NCI-H1930 (cell line): ENCODE data around the gene KIF1C.
"Not testable (repeated sequence)": the region's sequence is repeated elsewhere in the genome, so short reads cannot be mapped to it uniquely, and the experiment has no call there.

Source experiments
- DNase-seq, 2 experiments: peaks; one replicate each; lab custom pipeline; 2025; lab: John Stamatoyannopoulos, UW

The KIF1C gene

DNA sequence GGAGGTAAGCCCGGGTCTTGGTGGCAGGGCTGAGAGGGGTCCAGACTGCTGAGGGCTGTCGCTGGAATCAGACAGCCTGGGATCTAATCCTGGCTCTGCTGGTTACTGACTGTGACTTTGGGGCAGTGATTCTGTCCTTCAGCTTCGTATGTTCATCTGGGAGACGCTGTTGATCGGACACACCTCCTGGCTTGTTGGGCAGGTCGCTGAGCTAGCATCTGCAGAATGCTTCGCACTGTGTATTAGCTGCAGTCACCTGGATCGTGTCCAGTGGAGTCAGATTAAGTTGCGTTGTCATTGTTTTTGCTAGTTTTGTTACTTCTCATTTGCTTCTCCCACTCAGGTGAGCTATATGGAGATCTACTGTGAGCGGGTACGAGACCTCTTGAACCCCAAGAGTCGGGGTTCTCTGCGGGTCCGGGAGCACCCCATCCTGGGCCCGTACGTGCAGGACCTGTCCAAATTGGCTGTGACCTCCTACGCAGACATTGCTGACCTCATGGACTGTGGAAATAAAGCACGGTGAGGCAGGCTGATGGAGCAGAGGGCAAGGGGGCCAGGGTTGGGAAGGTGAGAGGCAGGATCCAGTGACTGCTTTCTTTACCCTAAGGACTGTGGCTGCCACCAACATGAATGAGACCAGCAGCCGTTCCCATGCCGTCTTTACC is 4.5 kb downstream of the KIF1C start:
- no peak for DNase-seq

DNA sequence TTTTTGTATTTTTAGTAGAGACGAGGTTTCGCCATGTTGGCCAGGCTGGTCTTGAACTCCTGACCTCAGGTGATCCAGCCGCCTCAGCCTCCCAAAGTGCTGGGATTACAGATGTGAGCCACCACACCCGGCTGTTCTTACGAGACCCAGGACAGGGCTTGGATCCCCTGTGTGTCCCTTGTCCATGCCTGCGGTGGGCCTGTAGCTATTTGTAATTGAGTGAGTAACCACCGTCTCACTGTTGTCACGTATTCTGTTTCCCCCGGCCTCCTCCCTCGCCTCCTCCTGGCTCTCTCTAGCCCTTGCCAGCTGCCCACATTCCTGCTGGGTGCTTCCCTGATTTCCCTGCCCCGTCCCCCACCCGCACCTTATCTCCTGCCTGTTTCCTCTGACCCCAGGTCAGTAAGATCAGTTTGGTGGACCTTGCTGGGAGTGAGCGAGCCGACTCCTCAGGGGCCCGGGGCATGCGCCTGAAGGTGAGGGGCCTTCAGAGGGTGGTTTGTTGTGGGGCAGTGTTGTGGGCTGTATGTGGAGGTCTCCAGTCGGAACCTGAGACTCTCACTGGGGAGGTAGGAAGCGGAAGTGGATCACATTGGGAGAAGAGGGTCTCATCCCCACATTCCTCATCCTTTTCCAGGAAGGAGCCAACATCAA is 5.6 kb downstream of the KIF1C start:
- no peak for DNase-seq

DNA sequence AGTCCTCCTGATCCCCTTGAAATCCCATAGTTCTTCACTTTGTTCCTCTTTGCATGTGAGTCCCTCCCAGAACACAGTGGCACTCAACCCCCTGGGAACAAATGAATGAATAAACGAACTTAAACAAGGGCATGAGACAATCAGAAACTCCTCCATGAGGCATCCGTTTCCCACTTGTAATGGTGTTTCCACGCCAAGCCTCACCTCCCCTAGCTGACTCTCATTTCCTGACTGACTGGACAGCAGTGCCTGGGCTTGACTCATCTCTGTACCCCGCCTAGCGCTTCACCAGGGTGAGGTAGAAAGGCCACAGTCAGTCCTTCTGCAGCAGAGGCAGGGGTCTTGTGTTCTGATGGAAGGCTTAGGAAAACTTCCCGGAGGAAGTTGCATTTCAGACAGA is 14.2 kb downstream of the KIF1C start:
- DNase-seq, result no peak

DNA sequence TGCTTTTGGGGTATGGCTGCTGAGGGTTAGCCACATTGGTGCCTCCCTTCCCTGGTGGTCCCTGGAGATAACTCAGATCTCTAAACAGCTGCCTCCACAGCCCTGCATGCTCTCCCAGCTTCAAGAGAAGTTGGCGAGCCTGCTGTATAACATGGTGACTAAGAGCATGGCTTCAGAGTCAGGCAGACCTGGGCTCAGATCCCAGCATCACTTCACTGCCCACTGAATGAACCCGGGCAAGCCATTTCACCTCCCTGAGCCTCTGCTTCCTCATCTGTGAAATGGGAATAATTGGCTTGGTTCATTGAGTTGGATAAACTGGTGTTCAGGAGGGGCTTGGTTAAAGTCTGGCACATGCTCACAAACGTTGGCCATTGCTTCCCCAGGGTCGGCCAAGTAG is 16.6 kb downstream of the KIF1C start:
- DNase-seq, result no peak

DNA sequence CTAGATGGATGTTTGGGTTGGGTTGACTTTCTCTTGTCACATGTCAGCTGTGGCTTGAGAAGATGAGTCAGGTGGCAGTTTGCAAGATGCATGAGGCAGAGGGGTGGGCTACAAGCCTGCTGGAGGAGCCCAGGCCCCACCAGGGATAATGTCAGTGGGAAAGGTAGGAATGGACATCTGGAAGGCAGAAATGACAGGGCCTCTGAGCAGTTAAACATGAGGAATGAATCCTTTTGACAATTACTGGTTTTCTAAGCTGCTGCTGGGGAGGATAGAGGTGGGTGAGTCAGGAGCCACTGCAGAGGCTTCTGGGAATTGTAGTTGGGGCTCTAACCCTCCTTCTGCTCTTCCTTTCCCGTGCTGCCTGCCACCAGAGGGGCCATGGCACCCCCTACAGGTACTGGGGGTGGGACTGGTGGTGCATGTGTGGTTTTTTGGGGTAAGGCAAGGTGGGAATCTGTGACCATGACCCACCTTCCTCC is 21.8 kb downstream of the KIF1C start:
- DNase-seq, result no peak

DNA sequence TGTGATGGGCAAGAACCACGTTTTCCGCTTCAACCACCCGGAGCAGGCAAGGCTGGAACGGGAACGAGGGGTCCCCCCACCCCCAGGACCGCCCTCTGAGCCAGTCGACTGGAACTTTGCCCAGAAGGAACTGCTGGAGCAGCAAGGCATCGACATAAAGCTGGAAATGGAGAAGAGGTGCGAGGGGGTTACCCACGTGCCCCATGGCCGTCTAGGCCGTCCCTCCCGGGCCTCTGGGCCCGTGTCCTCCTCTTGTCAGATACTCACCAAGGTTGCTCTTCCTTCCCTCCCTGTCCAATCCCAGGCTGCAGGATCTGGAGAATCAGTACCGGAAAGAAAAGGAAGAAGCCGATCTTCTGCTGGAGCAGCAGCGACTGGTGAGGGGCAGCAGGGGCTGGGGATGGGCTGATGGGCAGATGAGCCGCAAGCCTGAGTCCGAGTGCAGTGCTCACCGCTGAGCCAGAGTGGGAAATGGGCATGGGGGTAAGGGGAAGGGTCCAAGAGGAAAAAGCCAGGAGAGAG is 22.8 kb downstream of the KIF1C start:
- DNase-seq, result no peak

DNA sequence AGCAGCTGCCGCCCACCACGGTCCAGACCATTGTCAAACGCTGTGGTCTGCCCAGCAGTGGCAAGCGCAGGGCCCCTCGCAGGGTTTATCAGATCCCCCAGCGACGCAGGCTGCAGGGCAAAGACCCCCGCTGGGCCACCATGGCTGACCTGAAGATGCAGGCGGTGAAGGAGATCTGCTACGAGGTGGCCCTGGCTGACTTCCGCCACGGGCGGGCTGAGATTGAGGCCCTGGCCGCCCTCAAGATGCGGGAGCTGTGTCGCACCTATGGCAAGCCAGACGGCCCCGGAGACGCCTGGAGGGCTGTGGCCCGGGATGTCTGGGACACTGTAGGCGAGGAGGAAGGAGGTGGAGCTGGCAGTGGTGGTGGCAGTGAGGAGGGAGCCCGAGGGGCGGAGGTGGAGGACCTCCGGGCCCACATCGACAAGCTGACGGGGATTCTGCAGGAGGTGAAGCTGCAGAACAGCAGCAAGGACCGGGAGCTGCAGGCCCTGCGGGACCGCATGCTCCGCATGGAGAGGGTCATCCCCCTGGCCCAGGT is 24.5 kb downstream of the KIF1C start:
- DNase-seq, result no peak

DNA sequence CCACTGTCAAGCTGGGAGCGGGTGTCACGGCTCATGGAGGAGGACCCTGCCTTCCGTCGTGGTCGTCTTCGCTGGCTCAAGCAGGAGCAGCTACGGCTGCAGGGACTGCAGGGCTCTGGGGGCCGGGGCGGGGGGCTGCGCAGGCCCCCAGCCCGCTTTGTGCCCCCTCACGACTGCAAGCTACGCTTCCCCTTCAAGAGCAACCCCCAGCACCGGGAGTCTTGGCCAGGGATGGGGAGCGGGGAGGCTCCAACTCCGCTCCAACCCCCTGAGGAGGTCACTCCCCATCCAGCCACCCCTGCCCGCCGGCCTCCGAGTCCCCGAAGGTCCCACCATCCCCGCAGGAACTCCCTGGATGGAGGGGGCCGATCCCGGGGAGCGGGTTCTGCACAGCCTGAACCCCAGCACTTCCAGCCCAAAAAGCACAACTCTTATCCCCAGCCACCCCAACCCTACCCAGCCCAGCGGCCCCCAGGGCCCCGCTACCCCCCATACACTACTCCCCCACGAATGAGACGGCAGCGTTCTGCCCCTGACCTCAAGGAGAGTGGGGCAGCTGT is 25.9 kb downstream of the KIF1C start:
- no peak for DNase-seq

DNA sequence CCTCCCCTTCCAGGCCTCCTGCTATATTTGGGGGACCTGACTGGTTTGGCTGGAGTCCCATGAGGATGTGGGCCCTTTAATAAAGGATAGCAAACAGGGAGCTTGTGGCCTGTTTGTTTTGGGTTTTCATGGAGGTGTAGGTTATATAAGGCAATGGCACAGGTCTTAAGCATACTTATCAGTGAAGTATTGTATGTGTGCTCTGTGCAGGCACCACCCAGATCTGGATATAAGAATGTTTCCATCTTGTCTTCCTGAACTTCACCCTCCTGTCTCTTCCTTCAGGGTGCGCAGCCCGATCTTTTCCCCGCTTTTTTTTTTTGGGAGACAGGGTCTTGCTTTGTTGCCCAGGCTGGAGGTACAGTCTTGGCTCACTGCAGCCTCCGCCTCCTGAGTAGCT is 26.9 kb downstream of the KIF1C start:
- no peak for DNase-seq

DNA sequence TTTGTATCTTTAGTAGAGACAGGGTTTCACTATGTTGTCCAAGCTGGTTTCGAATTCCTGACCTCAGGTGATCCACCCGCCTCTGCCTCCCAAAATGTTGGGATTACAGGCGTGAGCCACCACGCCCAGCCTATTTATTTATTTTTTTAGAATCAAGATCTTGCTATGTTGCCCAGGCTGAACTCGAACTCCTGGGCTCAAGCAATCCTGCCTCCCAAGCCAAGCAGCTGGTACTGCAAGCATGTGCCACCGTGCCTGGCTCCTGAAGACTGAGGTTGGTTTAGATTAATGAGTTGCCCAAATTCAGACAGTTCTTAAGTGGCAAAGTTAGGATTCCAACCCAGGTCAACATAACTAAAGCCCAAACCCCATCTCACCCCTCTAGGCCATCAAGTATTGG is 29.5 kb downstream of the KIF1C start:
- no peak for DNase-seq

DNA sequence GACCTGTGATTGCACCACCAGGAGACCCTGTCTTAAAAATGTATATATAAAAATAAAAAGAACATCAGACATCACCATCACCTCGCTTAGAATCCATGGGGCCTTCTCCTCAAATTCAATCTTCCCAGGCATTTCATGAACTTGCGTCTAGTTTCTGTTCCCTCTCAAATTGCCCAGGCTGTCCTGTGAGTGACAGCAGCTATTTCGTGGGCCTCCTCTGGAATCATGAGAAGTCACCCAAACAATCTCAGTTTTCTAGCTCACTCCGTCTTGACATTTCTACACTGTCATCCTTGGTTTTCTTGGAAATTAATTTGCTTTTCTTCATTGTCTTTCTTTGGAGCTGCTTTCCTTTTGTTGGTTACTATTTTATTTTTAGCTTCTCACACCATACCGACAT is 30.2 kb downstream of the KIF1C start:
- no peak for DNase-seq

DNA sequence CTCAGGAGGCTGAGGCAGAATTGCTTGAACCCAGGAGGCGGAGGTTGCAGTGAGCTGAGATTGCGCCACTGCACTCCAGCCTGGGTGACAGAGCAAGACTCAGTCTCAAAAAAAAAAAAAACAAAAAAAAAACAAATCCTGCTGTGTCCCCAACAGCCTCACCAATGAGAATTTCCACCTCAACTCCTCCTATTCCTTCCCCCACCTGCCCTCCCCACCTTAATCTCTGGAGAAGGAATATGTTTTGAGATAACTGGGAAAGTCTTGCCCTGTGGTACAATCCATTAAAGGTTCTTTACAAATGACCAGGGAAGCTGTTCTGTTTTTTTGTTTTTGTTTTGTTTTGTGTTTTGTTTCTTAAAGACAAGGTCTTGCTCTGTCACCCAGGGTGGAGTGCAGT is 32.4 kb downstream of the KIF1C start:
- DNase-seq, result not testable (repeated sequence)

DNA sequence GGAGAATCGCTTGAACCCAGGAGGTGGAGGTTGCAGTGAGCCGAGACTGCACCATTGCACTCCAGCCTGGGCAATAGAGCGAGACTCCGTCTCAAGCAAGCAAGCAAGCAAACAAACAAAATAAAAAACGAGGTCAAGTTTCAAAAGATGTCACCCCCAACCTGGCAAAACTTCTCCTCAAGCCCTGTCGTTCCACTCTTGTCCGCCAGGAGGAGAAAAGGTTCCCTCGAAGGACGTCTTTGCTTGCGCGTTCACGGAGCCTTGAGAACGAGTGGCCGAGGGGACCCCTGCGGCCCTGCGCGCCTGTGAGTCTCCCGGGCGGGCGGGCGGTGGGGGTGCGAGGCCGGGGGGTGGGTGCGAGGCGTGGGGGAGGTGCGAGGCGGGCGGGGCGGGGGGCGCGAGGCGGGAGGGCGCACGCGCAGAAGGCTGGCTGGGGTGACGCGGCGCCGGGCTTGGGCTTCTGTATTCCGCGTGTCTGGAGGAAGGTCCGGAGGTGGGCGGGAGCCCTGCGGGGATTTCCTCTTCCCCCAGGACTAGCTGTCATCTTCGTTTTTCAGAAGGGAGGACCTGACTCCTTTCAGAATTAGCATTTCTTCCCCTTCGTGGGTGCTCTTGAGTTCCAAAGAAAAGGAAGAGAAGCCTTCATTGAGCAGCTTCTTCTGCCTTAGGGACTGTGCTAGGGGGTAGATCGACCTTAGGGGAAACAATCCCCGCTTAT is 33.8 kb downstream of the KIF1C start:
- DNase-seq, result peak; percentile 67 to 73

DNA sequence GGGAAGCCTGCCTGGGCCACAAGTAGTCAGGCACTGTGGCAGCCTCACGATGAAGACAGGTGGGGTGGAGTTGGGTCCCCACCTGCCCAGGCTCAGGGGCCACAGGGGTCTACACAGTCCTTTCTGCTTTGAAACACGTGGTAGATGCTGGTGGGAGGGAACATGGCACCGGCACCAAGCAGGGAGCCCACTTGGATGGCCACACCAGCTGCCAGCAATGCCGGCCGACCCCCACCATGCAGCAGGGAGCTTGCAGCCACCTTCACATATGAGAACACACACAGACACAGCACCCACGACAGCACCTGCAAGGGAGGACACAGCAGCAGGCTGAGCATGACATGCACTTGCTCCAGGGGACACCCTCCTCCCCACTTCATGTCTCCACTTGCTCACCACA is 35.1 kb downstream of the KIF1C start:
- no peak for DNase-seq

DNA sequence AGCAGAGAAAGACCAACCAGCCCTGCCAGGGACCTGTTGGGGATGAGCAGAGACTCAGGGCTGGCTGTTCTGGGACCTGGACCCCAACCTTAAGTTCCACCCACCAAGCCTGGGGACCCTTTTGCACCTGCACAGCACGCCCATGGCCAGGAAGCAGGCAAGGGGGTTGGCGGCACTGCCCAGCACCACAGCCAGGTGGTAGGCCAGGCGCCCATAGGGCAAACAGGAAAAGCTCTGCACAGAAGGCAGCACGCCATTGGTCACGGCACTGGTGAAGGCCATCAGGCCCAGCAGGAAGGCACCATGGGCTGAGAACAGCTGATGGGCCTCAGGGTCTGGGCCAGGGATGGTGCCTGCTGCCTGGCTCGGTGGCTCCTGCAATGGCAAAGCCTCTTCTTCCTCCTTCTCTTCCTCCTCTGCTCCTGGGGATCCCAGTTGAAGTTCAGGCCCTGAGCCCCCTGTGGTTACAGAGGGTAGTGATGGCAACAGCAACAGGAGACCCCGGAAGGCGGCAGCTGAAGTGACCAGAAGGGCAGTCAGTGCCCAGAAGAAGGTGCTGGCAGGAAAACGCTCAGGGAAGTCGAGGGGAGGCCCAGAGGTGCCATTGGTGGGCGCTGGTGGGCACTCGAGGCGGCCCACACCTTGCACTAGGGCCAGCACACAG is 35.7 kb downstream of the KIF1C start:
- DNase-seq, result no peak

DNA sequence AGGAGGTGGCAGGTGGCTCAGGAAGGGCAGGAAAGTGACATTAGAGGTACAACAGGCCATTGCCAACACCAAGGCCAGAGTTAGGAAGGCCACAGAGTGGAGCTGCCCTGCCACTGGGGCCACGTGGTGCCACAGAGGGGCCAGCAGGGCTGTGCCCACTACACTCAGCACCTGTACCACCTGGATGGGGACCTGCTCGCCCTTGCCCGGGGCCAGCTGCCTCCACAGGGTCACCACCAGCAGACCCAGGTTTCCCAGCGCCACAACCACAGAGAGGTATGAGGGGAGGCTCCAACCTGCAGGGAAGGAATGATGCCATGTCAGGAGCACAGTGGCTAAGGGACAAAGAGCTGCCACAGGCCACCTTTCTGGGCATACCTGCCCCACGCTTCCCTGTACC is 36.3 kb downstream of the KIF1C start:
- DNase-seq, result no peak

DNA sequence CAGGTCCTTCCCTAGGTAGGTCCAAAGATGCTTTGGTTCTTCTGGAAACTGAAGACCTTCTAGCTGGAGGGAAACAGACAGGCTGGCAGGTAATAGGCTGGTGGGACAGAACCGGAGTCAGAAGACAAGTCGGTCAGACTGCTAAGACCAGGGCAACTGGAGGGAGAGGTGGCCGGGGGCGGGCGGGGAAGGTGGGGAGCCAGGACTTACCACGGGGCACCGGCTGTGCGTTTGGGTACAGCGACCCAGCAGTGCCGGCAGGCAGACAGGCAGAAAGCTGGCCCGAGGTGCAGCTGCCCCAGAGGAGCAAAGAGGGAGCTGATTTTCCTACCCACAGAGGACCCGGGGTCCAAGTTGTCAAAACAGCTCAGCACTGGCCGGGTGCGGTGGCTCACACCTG is 36.9 kb downstream of the KIF1C start:
- DNase-seq, result no peak

DNA sequence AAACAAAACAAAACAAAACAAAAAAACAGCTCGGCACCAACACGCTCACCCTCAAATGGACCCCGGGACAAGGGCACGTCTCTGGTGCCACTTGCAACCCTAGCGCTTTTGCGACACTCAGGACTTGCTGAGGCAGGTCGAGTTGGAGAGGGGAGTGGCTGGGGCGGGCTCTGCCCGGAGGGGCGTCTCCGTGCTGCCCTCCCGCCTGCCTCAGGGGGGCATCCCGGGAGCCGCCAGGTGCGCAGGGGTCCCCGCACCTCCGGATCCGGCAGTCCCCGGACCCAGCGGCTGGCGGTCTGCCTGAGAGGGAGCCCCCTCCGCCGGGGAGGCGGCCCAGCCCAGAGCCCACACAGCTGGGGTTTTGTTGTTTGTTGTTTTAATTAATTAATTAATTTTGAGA is 37.6 kb downstream of the KIF1C start, which contains the start of gene SLC52A1:
Gene SLC52A1 (minus strand): TSS at position 112 of the 400 bp plus-strand sequence. CDS start 820 bp downstream, outside the sequence.
- DNase-seq, result peak in 1 of 2 experiments; percentile 27

DNA sequence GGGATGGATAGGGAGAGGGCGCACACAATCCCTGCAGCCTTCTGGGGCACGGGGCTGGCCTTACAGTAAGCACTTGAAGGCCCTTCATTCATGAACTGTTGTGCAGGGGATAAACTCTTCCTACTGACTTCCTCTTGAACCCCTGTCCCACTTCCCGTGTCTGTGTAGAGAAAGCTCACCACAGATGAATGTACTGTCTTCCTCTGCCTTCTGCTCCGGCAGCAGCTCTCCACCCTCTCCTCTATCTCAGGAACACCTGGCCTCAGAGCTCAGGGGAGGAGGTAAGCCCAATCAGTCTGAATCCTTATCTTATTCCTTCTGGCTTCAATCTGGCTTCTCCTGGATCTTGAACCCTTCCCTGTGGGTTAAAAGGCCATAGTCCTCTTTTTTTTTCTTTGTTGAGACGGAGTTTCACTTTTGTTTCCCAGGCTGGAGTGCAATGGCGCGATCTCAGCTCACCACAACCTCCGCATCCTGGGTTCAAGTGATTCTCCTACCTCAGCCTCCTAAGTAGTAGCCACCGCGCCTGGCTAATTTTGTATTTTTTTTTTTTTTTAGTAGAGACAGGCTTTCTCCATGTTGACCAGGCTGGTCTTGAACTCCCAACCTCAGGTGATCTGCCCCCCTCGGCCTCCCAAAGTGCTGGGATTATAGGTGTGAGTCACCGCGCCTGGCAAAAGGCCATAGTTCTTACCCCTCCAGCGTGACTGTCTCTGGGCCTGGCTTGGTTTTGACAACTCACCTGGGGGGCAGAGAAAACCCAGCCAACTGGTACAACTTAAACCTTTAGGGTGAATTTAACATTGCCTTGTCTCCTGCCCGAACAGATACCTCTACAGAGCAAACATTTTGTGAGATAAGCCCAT is 44.6 kb downstream of the KIF1C start:
- DNase-seq, result no peak

DNA sequence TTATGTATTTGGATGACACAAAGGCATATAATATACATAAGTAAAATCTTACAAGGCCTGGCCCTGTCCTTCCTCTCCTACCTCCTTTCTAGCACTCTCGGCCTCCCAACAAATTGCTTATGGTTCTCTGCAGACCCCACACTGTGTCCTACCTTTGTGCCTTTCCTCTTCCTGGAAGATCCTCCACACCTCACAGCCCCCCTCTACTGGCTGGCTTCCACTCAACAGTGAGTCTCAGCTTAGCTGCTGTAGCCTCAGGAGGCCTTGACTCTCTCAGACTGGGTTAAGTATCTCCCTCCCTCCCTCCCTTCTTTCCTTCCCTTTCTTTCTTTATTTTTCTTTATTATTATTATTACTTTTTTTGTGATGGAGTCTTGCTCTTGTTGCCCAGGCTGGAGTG is 45.8 kb downstream of the KIF1C start:
- DNase-seq, result no peak

DNA sequence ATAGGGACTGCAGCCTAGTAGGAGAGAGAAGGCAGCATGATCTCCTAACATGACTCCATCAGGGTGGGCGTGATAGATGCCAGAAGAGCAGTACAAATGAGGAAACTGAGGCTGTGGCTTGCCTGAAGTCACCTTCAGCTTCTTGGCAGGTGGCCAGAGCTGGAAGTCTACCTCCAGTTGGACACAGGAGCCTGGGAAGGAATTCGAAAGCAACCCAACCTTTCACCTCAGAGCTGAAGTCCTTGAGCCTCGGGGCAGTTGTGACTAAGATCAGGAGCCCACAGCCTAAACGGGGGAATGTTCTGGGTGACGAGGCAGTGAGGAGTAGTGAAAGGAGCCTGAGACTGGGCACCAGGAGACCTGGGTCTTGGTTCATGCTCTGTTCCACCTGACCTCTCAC is 46.9 kb downstream of the KIF1C start:
- DNase-seq, result no peak
